Type B pancreatic cell (in vitro differentiated cells): ENCODE measurements around the gene CNNM2. TPM values are rescaled to one million over a fixed set of nuclear protein-coding genes. Genes with fewer than 3 reads are reported as not detected.

Experiments used
- DNase-seq: peaks from one replicate; pipeline ENCODE4 v3.0.0; 2021; ENCODE audit warnings: mixed read lengths; ENCODE audit not compliant: unreplicated experiment; ENCODE audit errors: extremely low spot score
- H3K27ac Mint-ChIP-seq: 2 replicates; pipeline ENCODE4 v1.8.0; 2021; ENCODE audit warnings: mild to moderate bottlenecking, mixed read lengths
- H3K27me3 Mint-ChIP-seq: 2 replicates; pipeline ENCODE4 v1.8.0; 2021; ENCODE audit warnings: mixed read lengths
- H3K36me3 Mint-ChIP-seq: 2 replicates; pipeline ENCODE4 v1.8.0; 2021; ENCODE audit warnings: mixed read lengths
- H3K4me1 Mint-ChIP-seq: one replicate; pipeline ENCODE4 v1.8.0; 2021; ENCODE audit warnings: mixed read lengths; ENCODE audit not compliant: unreplicated experiment
- H3K4me3 Mint-ChIP-seq: 2 replicates; pipeline ENCODE4 v1.8.0; 2021; ENCODE audit warnings: mild to moderate bottlenecking, mixed read lengths
- H3K9me3 Mint-ChIP-seq: 2 replicates; pipeline ENCODE4 v1.8.0; 2021; ENCODE audit warnings: mixed read lengths
- total RNA-seq: library from RNA; stranded (reverse); gene quantifications from 2 replicates; pipeline ENCODE4 v1.2.1, GENCODE V29; 2021; ENCODE audit warnings: low replicate concordance
- TF ChIP-seq, protein P1 (sequence below): fragments of 200-600 bp; sonication (generic); conservative IDR thresholded peaks from 2 replicates; pipeline ENCODE4 v1.5.0; 2021; ENCODE audit warnings: antibody characterized with exemption, mild to moderate bottlenecking

CNNM2 gene
- total RNA-seq, 1 donor from 2014 or later: 9.8 TPM

DNA sequence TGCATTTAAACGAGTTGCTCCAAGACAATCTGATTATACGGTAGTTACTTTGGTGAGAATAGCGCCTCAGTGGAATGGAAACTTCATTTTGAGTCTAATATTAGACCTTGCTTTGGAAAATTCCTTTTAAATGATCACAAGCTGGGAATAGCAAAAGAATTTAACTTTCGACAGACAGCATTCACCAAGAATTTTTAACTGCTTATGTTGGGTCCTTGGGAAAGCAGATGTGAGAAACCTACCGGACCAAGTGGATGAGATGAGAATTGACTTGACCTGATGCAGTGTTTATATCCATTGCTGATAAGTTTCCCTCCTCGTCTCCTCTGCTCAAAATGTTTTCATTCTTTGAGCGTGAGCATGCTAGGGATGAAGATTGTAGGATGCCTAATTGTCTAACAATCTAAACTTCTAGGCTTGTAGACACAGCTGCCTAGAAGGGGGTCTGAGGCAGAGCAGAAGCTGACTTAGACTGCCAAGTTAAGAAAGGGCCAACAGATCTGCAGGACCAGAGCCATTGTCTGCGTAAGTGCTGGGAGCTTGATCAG is 126.9 kb downstream of the CNNM2 start:
- Mint-ChIP-seq H3K27ac (no peak overlapping the region), H3K4me3 (no peak overlapping the region), H3K4me1 (peaks cover 9% of the 10 kb centered on the region), H3K9me3 (no peaks in the 10 kb centered on the region), H3K27me3 (no peaks in the 10 kb centered on the region), H3K36me3 (no peaks in the 10 kb centered on the region)
- no peak for DNase-seq
- TF ChIP-seq, protein P1, sequence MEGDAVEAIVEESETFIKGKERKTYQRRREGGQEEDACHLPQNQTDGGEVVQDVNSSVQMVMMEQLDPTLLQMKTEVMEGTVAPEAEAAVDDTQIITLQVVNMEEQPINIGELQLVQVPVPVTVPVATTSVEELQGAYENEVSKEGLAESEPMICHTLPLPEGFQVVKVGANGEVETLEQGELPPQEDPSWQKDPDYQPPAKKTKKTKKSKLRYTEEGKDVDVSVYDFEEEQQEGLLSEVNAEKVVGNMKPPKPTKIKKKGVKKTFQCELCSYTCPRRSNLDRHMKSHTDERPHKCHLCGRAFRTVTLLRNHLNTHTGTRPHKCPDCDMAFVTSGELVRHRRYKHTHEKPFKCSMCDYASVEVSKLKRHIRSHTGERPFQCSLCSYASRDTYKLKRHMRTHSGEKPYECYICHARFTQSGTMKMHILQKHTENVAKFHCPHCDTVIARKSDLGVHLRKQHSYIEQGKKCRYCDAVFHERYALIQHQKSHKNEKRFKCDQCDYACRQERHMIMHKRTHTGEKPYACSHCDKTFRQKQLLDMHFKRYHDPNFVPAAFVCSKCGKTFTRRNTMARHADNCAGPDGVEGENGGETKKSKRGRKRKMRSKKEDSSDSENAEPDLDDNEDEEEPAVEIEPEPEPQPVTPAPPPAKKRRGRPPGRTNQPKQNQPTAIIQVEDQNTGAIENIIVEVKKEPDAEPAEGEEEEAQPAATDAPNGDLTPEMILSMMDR: no peak

DNA sequence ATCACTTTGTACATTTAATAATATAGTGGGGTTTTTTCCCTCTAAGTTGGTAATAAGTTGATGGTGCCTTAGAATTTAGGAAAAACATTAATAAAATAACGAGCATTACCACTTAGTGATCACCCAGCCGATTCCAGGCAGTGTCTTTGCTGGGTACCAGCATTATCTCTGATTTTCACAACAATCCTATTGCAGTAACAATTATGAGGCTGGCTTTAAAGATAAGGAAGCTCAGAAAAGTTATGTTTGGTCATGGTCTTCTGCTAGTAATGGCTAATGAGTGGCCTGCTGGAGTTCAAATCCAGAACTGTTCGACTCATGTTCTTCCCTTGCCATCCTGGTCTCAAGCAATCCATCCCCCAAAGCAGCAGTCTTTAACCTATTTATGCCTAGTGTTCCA is 127.9 kb downstream of the CNNM2 start:
- H3K36me3 Mint-ChIP-seq: no peaks in the 10 kb centered on the region
- TF ChIP-seq, protein P1: no peak

DNA sequence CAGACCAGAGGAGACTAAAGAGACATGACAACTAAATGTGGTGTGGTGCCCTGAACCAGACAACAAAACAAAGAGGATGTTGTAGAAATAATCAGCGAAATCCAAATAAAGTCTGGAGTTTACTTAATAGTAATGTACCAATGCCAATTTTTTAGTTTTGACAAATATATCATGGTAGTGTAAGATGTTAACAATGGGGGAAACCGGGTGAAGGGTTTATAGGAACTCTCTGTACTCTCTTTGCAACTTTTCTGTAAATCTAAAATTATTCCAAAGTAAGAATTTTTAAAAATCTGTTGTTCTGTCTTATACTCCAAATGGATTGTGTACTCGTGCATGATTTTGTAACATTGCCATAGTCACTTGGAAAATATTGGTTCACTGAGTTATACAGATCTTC is 129.3 kb downstream of the CNNM2 start:
- TF ChIP-seq, protein P1: no peak
- DNase-seq: no peak

More for the DNA sequence above, 127.9 kb downstream of the CNNM2 start:
- no peak overlapping the region for H3K4me3 Mint-ChIP-seq
- H3K4me1 Mint-ChIP-seq: peaks cover 9% of the 10 kb centered on the region
- no peaks in the 10 kb centered on the region for H3K9me3 Mint-ChIP-seq
- H3K27ac Mint-ChIP-seq: no peak overlapping the region
- no peaks in the 10 kb centered on the region for H3K27me3 Mint-ChIP-seq
- no peak for DNase-seq

DNA sequence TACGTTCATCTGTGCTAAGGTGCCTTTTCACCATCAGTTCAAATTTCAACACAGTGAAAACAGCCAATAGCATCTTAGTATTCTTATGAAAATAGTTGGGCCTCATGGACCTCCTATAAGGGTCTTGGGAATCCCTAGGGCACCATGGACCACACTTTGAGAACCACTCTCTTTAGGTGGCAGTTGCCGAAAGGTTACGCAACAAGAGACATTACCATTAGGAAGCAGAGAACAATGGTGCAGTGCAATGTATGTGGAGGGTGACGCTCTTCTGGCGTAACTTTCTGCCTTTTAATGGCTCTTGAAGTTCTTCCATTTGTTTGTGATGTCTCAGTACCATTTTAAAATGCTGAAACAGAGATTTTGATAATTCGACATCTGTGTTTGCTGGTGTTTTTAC is 131.1 kb downstream of the CNNM2 start:
- no peaks in the 10 kb centered on the region for H3K36me3 Mint-ChIP-seq

More for the DNA sequence above, 129.3 kb downstream of the CNNM2 start:
- no peak overlapping the region for H3K4me3 Mint-ChIP-seq
- H3K4me1 Mint-ChIP-seq: peaks cover 1% of the 10 kb centered on the region
- no peak overlapping the region for H3K27ac Mint-ChIP-seq
- no peaks in the 10 kb centered on the region for H3K36me3 Mint-ChIP-seq
- H3K27me3 Mint-ChIP-seq: no peaks in the 10 kb centered on the region
- no peaks in the 10 kb centered on the region for H3K9me3 Mint-ChIP-seq

DNA sequence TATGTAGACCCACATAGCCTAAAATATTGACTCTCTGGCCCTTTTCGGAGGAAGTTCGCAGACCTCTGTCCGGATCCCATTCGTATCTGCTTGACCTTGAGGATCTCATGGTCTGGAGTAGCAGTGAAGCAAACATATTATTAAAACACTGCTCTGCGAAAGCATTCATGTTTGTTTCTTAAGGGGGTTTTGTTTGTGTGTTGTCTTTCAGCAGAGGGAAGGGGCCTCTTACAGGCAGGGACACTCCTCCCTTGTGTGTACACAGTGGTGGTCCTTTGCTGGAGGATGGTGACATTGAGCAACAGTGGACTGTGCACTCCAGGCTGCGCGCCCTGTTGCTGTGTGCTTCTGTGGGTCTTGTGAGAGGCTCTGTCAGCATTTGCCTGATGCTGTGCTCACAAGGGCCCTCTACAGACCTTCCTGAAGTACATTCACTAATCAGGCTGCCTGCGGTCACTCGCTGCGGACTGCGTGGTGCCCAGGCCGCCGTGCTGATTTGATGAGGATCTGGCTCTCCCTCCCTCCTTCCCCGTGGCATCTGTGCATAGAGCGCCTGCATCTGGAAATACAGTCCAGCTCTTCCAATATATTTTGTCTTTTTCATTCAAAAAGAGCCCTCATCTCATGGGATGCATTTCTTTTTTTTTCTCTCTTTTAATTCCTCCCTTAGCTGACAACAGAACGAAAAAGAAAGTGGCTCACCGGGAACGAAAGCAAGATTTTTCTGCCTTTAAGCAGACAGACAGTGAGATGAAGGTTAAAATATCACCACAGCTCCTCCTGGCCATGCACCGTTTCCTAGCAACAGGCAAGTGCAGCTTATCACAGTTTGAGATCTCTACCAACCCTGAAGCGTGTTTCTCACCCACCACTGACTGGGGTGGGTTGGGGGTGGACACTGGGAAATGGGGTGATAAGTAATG is 135.8 kb downstream of the CNNM2 start:
- H3K27ac Mint-ChIP-seq: peak overlapping the region; percentile 66
- H3K27me3 Mint-ChIP-seq: no peaks in the 10 kb centered on the region
- peaks cover 14% of the 10 kb centered on the region for H3K4me1 Mint-ChIP-seq
- no peaks in the 10 kb centered on the region for H3K36me3 Mint-ChIP-seq
- no peak for DNase-seq
- TF ChIP-seq, protein P1: peak; percentile 56
- H3K4me3 Mint-ChIP-seq: peak overlapping the region; percentile 83
- H3K9me3 Mint-ChIP-seq: no peaks in the 10 kb centered on the region

More for the DNA sequence above, 131.1 kb downstream of the CNNM2 start:
- H3K27ac Mint-ChIP-seq: no peak overlapping the region
- no peak for DNase-seq
- no peaks in the 10 kb centered on the region for H3K27me3 Mint-ChIP-seq
- no peaks in the 10 kb centered on the region for H3K9me3 Mint-ChIP-seq
- peaks cover 9% of the 10 kb centered on the region for H3K4me1 Mint-ChIP-seq
- H3K4me3 Mint-ChIP-seq: no peak overlapping the region
- TF ChIP-seq, protein P1: no peak
